ENCODE measurements around the gene PLEKHG5.
A peak's percentile ranks its signal among the peaks of the same experiment; 100 is the strongest.
"Not testable (repeated sequence)": the region's sequence is repeated elsewhere in the genome, so short reads cannot be mapped to it uniquely, and the experiment has no call there.

The PLEKHG5 gene

GRCh38 chr1:6434186-6434585 is 57.3 kb downstream of the PLEKHG5 start:
- Histone ChIP-seq H3K4me1 (ENCODE audit: insufficient read depth, low read length) (peaks cover 4% of the 10 kb centered on the region; the same call in 1 of the 2 replicates), H3K9me3 (ENCODE audit: insufficient read depth, low read depth, low read length) (no peaks in the 10 kb centered on the region), H3K27ac (ENCODE audit: low read length) (no peak overlapping the region), H3K4me3 (ENCODE audit: low read length) (no peak overlapping the region), H3K36me3 (ENCODE audit: insufficient read depth, low read depth, low read length) (no peaks in the 10 kb centered on the region), H3K27me3 (ENCODE audit: insufficient read depth, low read length) (peaks cover 23% of the 10 kb centered on the region), H3K9ac (ENCODE audit: low read depth, low read length) (no peak overlapping the region)

- not testable (repeated sequence) for H3K27ac ChIP-seq (ENCODE audit: low read length); H3K9ac ChIP-seq (ENCODE audit: low read depth, low read length)
Observed at GRCh38 chr1:6431645-6432579, 59.6 kb downstream of the PLEKHG5 start.

GRCh38 chr1:6429660-6430411 is 61.6 kb downstream of the PLEKHG5 start:
- H3K36me3 ChIP-seq (ENCODE audit: insufficient read depth, low read depth, low read length); H3K4me3 ChIP-seq (ENCODE audit: low read length); H3K27ac ChIP-seq (ENCODE audit: low read length); H3K4me1 ChIP-seq (ENCODE audit: insufficient read depth, low read length); H3K9me3 ChIP-seq (ENCODE audit: insufficient read depth, low read depth, low read length); H3K9ac ChIP-seq (ENCODE audit: low read depth, low read length): not testable (repeated sequence)
- peaks cover 47% of the 10 kb centered on the region for H3K27me3 ChIP-seq (ENCODE audit: insufficient read depth, low read length)

More at GRCh38 chr1:6431645-6432579, 59.6 kb downstream of the PLEKHG5 start:
- H3K36me3 ChIP-seq (ENCODE audit: insufficient read depth, low read depth, low read length); H3K4me1 ChIP-seq (ENCODE audit: insufficient read depth, low read length); H3K4me3 ChIP-seq (ENCODE audit: low read length); H3K9me3 ChIP-seq (ENCODE audit: insufficient read depth, low read depth, low read length): not testable (repeated sequence)
- H3K27me3 ChIP-seq (ENCODE audit: insufficient read depth, low read length), result peaks cover 26% of the 10 kb centered on the region

GRCh38 chr1:6428453-6428852 is 63.0 kb downstream of the PLEKHG5 start:
- not testable (repeated sequence) for H3K4me1 ChIP-seq (ENCODE audit: insufficient read depth, low read length); H3K9me3 ChIP-seq (ENCODE audit: insufficient read depth, low read depth, low read length); H3K36me3 ChIP-seq (ENCODE audit: insufficient read depth, low read depth, low read length); H3K4me3 ChIP-seq (ENCODE audit: low read length); H3K27ac ChIP-seq (ENCODE audit: low read length); H3K9ac ChIP-seq (ENCODE audit: low read depth, low read length)
- H3K27me3 ChIP-seq (ENCODE audit: insufficient read depth, low read length), result peaks cover 60% of the 10 kb centered on the region

- H3K4me1 ChIP-seq (ENCODE audit: insufficient read depth, low read length), result peaks cover 4% of the 10 kb centered on the region; the same call in 1 of the 2 replicates
- H3K27me3 ChIP-seq (ENCODE audit: insufficient read depth, low read length), result peaks cover 68% of the 10 kb centered on the region
- no peak overlapping the region for H3K27ac ChIP-seq (ENCODE audit: low read length)
Observed at GRCh38 chr1:6427441-6428390, 63.8 kb downstream of the PLEKHG5 start.

GRCh38 chr1:6426972-6427350 is 64.5 kb downstream of the PLEKHG5 start:
- Histone ChIP-seq H3K27me3 (ENCODE audit: insufficient read depth, low read length) (peaks cover 75% of the 10 kb centered on the region), H3K4me1 (ENCODE audit: insufficient read depth, low read length) (peaks cover 4% of the 10 kb centered on the region; the same call in 1 of the 2 replicates), H3K36me3 (ENCODE audit: insufficient read depth, low read depth, low read length) (no peaks in the 10 kb centered on the region), H3K9ac (ENCODE audit: low read depth, low read length) (no peak overlapping the region), H3K4me3 (ENCODE audit: low read length) (no peak overlapping the region), H3K9me3 (ENCODE audit: insufficient read depth, low read depth, low read length) (no peaks in the 10 kb centered on the region), H3K27ac (ENCODE audit: low read length) (no peak overlapping the region)

More at GRCh38 chr1:6427441-6428390, 63.8 kb downstream of the PLEKHG5 start:
- Histone ChIP-seq H3K9me3 (ENCODE audit: insufficient read depth, low read depth, low read length) (no peaks in the 10 kb centered on the region), H3K4me3 (ENCODE audit: low read length) (no peak overlapping the region), H3K9ac (ENCODE audit: low read depth, low read length) (no peak overlapping the region), H3K36me3 (ENCODE audit: insufficient read depth, low read depth, low read length) (no peaks in the 10 kb centered on the region)

GRCh38 chr1:6426277-6426971 is 65.0 kb downstream of the PLEKHG5 start:
- Histone ChIP-seq H3K4me3 (ENCODE audit: low read length) (no peak overlapping the region), H3K27me3 (ENCODE audit: insufficient read depth, low read length) (peaks cover 81% of the 10 kb centered on the region), H3K9me3 (ENCODE audit: insufficient read depth, low read depth, low read length) (no peaks in the 10 kb centered on the region), H3K4me1 (ENCODE audit: insufficient read depth, low read length) (peaks cover 4% of the 10 kb centered on the region; the same call in 1 of the 2 replicates), H3K36me3 (ENCODE audit: insufficient read depth, low read depth, low read length) (no peaks in the 10 kb centered on the region), H3K27ac (ENCODE audit: low read length) (no peak overlapping the region), H3K9ac (ENCODE audit: low read depth, low read length) (no peak overlapping the region)

GRCh38 chr1:6425658-6426057 is 65.8 kb downstream of the PLEKHG5 start:
- Histone ChIP-seq H3K36me3 (ENCODE audit: insufficient read depth, low read depth, low read length) (no peaks in the 10 kb centered on the region), H3K4me1 (ENCODE audit: insufficient read depth, low read length) (peaks cover 4% of the 10 kb centered on the region; the same call in 1 of the 2 replicates), H3K27ac (ENCODE audit: low read length) (no peak overlapping the region), H3K9ac (ENCODE audit: low read depth, low read length) (no peak overlapping the region), H3K27me3 (ENCODE audit: insufficient read depth, low read length) (peaks cover 83% of the 10 kb centered on the region), H3K4me3 (ENCODE audit: low read length) (no peak overlapping the region), H3K9me3 (ENCODE audit: insufficient read depth, low read depth, low read length) (no peaks in the 10 kb centered on the region)

- no peaks in the 10 kb centered on the region for H3K36me3 ChIP-seq (ENCODE audit: insufficient read depth, low read depth, low read length)
- H3K27me3 ChIP-seq (ENCODE audit: insufficient read depth, low read length), result peaks cover 83% of the 10 kb centered on the region
- peak within 1 kb of the TSS; percentile 24; the same call in 1 of the 2 replicates for H3K4me3 ChIP-seq (ENCODE audit: low read length)
- no peaks in the 10 kb centered on the region; the same call in 1 of the 2 replicates for H3K4me1 ChIP-seq (ENCODE audit: insufficient read depth, low read length)
- H3K9me3 ChIP-seq (ENCODE audit: insufficient read depth, low read depth, low read length), result no peaks in the 10 kb centered on the region
- H3K27ac ChIP-seq (ENCODE audit: low read length), result no peak within 1 kb of the TSS
- H3K9ac ChIP-seq (ENCODE audit: low read depth, low read length), result no peak within 1 kb of the TSS
Observed at GRCh38 chr1:6424619-6425593, 66.6 kb downstream of the PLEKHG5 start, which contains the start of gene ESPN. Gene ESPN, plus strand, starts transcription at chr1:6424776. Its CDS starts 180 bp downstream, at chr1:6424956.
